Activated CD4-positive, alpha-beta T cell treated with anti-CD3 and anti-CD28 coated beads, Interleukin-2, amount 10 ng/mL, durations not matched to agents 7 days and 5 days (primary cell): Measurements from ENCODE around the gene ENPP7. TPM values are rescaled to one million over a fixed set of nuclear protein-coding genes. Genes with fewer than 3 reads are reported as not detected.

Experiments
- CTCF ChIA-PET: fragments of 350-600 bp; sonication (Branson Sonifier 250); formaldehyde crosslinking; loops from one replicate; lab custom pipeline; 2021; ENCODE audit warnings: antibody characterized with exemption; lab: Charles Lee
- POLR2A ChIA-PET: fragments of 350-600 bp; sonication (Branson Sonifier 250); formaldehyde crosslinking; loops from one replicate; lab custom pipeline; 2021; ENCODE audit warnings: antibody characterized with exemption; lab: Charles Lee
- DNase-seq: peaks from one replicate; pipeline ENCODE4 v3.0.0-alpha.2; 2020
- H3K27ac Mint-ChIP-seq: one replicate; pipeline ENCODE4 v1.8.0; 2021; ENCODE audit warnings: mild to moderate bottlenecking, moderate library complexity, mixed read lengths
- H3K27me3 Mint-ChIP-seq: one replicate; pipeline ENCODE4 v1.8.0; 2021; ENCODE audit warnings: mixed read lengths
- H3K36me3 Mint-ChIP-seq: one replicate; pipeline ENCODE4 v1.8.0; 2021; ENCODE audit warnings: low read depth, mixed read lengths
- H3K4me1 Mint-ChIP-seq: one replicate; pipeline ENCODE4 v1.8.0; 2021; ENCODE audit warnings: mixed read lengths
- H3K4me3 Mint-ChIP-seq: one replicate; pipeline ENCODE4 v1.8.0; 2021; ENCODE audit warnings: mild to moderate bottlenecking, moderate library complexity, mixed read lengths
- H3K9me3 Mint-ChIP-seq: one replicate; pipeline ENCODE4 v1.8.0; 2021; ENCODE audit warnings: mixed read lengths
- total RNA-seq, 2 experiments: library from RNA; stranded (reverse); gene quantifications; one replicate each; pipeline ENCODE4 v1.2.3, GENCODE V29; 2021

The ENPP7 gene
- total RNA-seq, 2 experiments from 2014 or later, result not detected

GRCh38 chr17:79728908-79729471 is 1.8 kb upstream of the ENPP7 start:
- Mint-ChIP-seq H3K4me1 (peaks cover 14% of the 10 kb centered on the region), H3K27me3 (no peaks in the 10 kb centered on the region), H3K36me3 (no peaks in the 10 kb centered on the region), H3K4me3 (no peak overlapping the region), H3K9me3 (no peaks in the 10 kb centered on the region), H3K27ac (peak overlapping the region; percentile 91)
- POLR2A ChIA-PET, result interaction anchor here (1.0 kb wide), 1 partner anchor 15 kb away, joined by 3 read pairs; no protein-coding TSS in a partner anchor
- DNase-seq, result no peak
- CTCF ChIA-PET, result interaction anchor here (0.7 to 1.4 kb wide), 2 partner anchors 13 to 113 kb away, joined by 3 read pairs; no protein-coding TSS in a partner anchor

GRCh38 chr17:79729761-79730160 is 982 bp upstream of the ENPP7 start:
- Mint-ChIP-seq H3K9me3 (no peaks in the 10 kb centered on the region), H3K27ac (no peak overlapping the region), H3K36me3 (no peaks in the 10 kb centered on the region), H3K27me3 (no peaks in the 10 kb centered on the region), H3K4me1 (peaks cover 14% of the 10 kb centered on the region), H3K4me3 (no peak overlapping the region)
- no peak for DNase-seq
- ChIA-PET POLR2A (no interaction called here), CTCF (no interaction called here)

GRCh38 chr17:79730437-79730768 is 340 bp upstream of the ENPP7 start:
- H3K9me3 Mint-ChIP-seq, result no peaks in the 10 kb centered on the region
- ChIA-PET POLR2A (no interaction called here), CTCF (no interaction called here)
- H3K36me3 Mint-ChIP-seq, result no peaks in the 10 kb centered on the region
- no peaks in the 10 kb centered on the region for H3K27me3 Mint-ChIP-seq
- no peak overlapping the region for H3K27ac Mint-ChIP-seq
- H3K4me3 Mint-ChIP-seq, result no peak overlapping the region
- no peak for DNase-seq
- peaks cover 14% of the 10 kb centered on the region for H3K4me1 Mint-ChIP-seq

- H3K9me3 Mint-ChIP-seq, result no peaks in the 10 kb centered on the region
- no peak for DNase-seq
- H3K27ac Mint-ChIP-seq, result no peak overlapping the region
- POLR2A ChIA-PET, result no interaction called here
- H3K4me1 Mint-ChIP-seq, result peaks cover 14% of the 10 kb centered on the region
- H3K36me3 Mint-ChIP-seq, result no peaks in the 10 kb centered on the region
- no peak overlapping the region for H3K4me3 Mint-ChIP-seq
- H3K27me3 Mint-ChIP-seq, result no peaks in the 10 kb centered on the region
- CTCF ChIA-PET, result interaction anchor here (2.1 kb wide), 1 partner anchor 9 kb away, joined by 10 read pairs; no protein-coding TSS in a partner anchor
Observed at GRCh38 chr17:79732254-79732653, 1.5 kb downstream of the ENPP7 start.

- no peaks in the 10 kb centered on the region for H3K36me3 Mint-ChIP-seq
- no peak overlapping the region for H3K4me3 Mint-ChIP-seq
- ChIA-PET CTCF (interaction anchor here (2.1 kb wide), 1 partner anchor 8 kb away, joined by 10 read pairs; no protein-coding TSS in a partner anchor), POLR2A (no interaction called here)
- no peaks in the 10 kb centered on the region for H3K27me3 Mint-ChIP-seq
- H3K4me1 Mint-ChIP-seq, result peaks cover 11% of the 10 kb centered on the region
- H3K9me3 Mint-ChIP-seq, result no peaks in the 10 kb centered on the region
- peak overlapping the region; percentile 51 for H3K27ac Mint-ChIP-seq
- no peak for DNase-seq
Observed at GRCh38 chr17:79732804-79733691, 2.3 kb downstream of the ENPP7 start.

GRCh38 chr17:79733692-79734070 is 2.9 kb downstream of the ENPP7 start:
- H3K27ac Mint-ChIP-seq, result peak overlapping the region; percentile 51
- H3K4me1 Mint-ChIP-seq, result peaks cover 6% of the 10 kb centered on the region
- H3K36me3 Mint-ChIP-seq, result no peaks in the 10 kb centered on the region
- H3K4me3 Mint-ChIP-seq, result no peak overlapping the region
- ChIA-PET CTCF (interaction anchor here (2.1 kb wide), 1 partner anchor 8 kb away, joined by 10 read pairs; no protein-coding TSS in a partner anchor), POLR2A (no interaction called here)
- no peaks in the 10 kb centered on the region for H3K27me3 Mint-ChIP-seq
- no peaks in the 10 kb centered on the region for H3K9me3 Mint-ChIP-seq
- DNase-seq, result no peak

- H3K4me3 Mint-ChIP-seq, result no peak overlapping the region
- no peaks in the 10 kb centered on the region for H3K9me3 Mint-ChIP-seq
- H3K36me3 Mint-ChIP-seq, result no peaks in the 10 kb centered on the region
- H3K27ac Mint-ChIP-seq, result no peak overlapping the region
- ChIA-PET CTCF (interaction anchor here (0.6 to 0.8 kb wide), 2 partner anchors 10 to 311 kb away, joined by 3 to 4 read pairs; no protein-coding TSS in a partner anchor), POLR2A (no interaction called here)
- H3K4me1 Mint-ChIP-seq, result peaks cover 1% of the 10 kb centered on the region
- DNase-seq, result no peak
- peaks cover 8% of the 10 kb centered on the region for H3K27me3 Mint-ChIP-seq
Observed at GRCh38 chr17:79735096-79735495, 4.4 kb downstream of the ENPP7 start.

GRCh38 chr17:79737046-79737921 is 6.5 kb downstream of the ENPP7 start:
- Mint-ChIP-seq H3K27ac (no peak overlapping the region), H3K9me3 (no peaks in the 10 kb centered on the region), H3K4me3 (no peak overlapping the region), H3K4me1 (peaks cover 1% of the 10 kb centered on the region), H3K27me3 (peaks cover 19% of the 10 kb centered on the region), H3K36me3 (no peaks in the 10 kb centered on the region)
- POLR2A ChIA-PET, result no interaction called here
- no peak for DNase-seq
- CTCF ChIA-PET, result no interaction called here

GRCh38 chr17:79737922-79738578 is 7.3 kb downstream of the ENPP7 start:
- Mint-ChIP-seq H3K27me3 (peaks cover 19% of the 10 kb centered on the region), H3K36me3 (no peaks in the 10 kb centered on the region), H3K4me3 (no peak overlapping the region), H3K9me3 (no peaks in the 10 kb centered on the region), H3K4me1 (peaks cover 1% of the 10 kb centered on the region), H3K27ac (no peak overlapping the region)
- DNase-seq, result no peak
- ChIA-PET POLR2A (no interaction called here), CTCF (interaction anchor here (0.7 kb wide), 1 partner anchor 254 kb away, joined by 3 read pairs; no protein-coding TSS in a partner anchor)

GRCh38 chr17:79738643-79739042 is 7.9 kb downstream of the ENPP7 start:
- Mint-ChIP-seq H3K4me3 (no peak overlapping the region), H3K27ac (no peak overlapping the region), H3K4me1 (no peaks in the 10 kb centered on the region), H3K36me3 (no peaks in the 10 kb centered on the region), H3K27me3 (peaks cover 23% of the 10 kb centered on the region), H3K9me3 (no peaks in the 10 kb centered on the region)
- ChIA-PET POLR2A (no interaction called here), CTCF (interaction anchor here (0.7 kb wide), 1 partner anchor 254 kb away, joined by 3 read pairs; no protein-coding TSS in a partner anchor)
- no peak for DNase-seq

- CTCF ChIA-PET, result no interaction called here
Observed at GRCh38 chr17:79739148-79740062, 8.7 kb downstream of the ENPP7 start.

More at GRCh38 chr17:79739148-79740062, 8.7 kb downstream of the ENPP7 start:
- no peaks in the 10 kb centered on the region for H3K9me3 Mint-ChIP-seq
- H3K27ac Mint-ChIP-seq, result no peak overlapping the region
- POLR2A ChIA-PET, result no interaction called here
- H3K36me3 Mint-ChIP-seq, result no peaks in the 10 kb centered on the region
- DNase-seq, result no peak
- H3K4me3 Mint-ChIP-seq, result no peak overlapping the region
- H3K4me1 Mint-ChIP-seq, result no peaks in the 10 kb centered on the region
- H3K27me3 Mint-ChIP-seq, result peaks cover 23% of the 10 kb centered on the region
